NCI-H2107 treated with DMSO at 0.1 percent for 48 hours (cell line): Measurements from ENCODE around the gene SERPING1.

Experiments
- DNase-seq: peaks from one replicate; lab custom pipeline; 2025; ENCODE audit not compliant: unreplicated experiment; lab: John Stamatoyannopoulos, UW

SERPING1 gene

GRCh38 chr11:57597916-57598830 is 688 bp downstream of the SERPING1 start:
- no peak for DNase-seq

- DNase-seq: no peak
Measured at GRCh38 chr11:57598831-57599155, 1.3 kb downstream of the SERPING1 start.

- DNase-seq: no peak
Measured at GRCh38 chr11:57599381-57599780, 1.9 kb downstream of the SERPING1 start.

GRCh38 chr11:57601297-57601696 is 3.8 kb downstream of the SERPING1 start:
- no peak for DNase-seq

DNA sequence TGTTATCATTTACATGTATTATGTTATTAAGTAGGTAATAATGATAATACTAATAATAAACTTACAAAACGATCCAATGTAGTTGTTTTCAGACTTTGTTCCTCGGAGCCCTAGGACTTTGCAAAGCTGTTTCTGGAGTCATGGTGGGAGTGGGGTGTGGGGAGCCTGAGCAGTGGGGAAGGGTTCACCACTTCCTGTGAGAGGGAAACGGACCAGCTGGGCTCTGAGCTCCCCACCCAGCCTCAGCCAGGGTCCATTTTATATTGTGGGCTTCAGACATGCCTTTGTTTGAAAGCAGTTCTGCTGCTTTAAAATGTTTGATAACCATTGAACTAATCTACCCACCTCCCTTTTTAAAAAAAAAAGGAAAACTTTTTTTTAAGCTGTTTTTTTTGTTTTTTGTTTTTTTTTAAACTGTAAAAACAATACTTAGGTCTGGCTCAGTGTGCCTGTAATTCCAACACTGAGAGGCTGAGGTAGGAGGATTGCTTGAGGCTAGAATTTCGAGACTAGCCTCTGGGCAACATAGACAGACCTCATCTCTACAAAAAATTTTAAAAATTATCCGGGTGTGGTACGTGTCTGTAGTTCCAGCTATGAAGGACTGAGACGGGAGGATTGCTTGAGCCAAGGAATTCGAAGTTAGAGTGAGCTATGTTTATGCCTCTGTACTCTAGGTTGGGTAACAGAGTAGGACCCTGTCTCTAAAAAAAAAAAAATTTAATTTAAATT is 7.0 kb downstream of the SERPING1 start:
- no peak for DNase-seq

DNA sequence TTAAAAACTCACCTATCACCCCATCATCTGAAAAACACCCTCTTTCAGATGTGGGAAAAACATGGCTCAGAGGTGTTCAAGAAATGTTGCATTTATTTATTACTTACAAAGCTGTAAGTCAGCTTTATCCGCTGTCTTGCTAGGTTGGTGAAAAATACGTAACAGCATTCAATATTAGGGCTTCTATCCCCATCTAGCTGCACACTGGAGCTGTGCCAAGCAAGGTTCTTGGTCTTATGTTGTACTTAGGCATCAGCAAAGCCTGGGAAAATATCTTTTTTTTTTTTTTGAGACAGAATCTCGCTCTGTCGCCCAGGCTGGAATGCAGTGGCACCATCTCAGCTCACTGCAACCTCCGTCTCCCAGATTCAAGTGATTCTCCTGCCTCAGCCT is 7.5 kb downstream of the SERPING1 start:
- DNase-seq: no peak

- DNase-seq: no peak
Measured at GRCh38 chr11:57610170-57610569, 12.7 kb downstream of the SERPING1 start.

DNA sequence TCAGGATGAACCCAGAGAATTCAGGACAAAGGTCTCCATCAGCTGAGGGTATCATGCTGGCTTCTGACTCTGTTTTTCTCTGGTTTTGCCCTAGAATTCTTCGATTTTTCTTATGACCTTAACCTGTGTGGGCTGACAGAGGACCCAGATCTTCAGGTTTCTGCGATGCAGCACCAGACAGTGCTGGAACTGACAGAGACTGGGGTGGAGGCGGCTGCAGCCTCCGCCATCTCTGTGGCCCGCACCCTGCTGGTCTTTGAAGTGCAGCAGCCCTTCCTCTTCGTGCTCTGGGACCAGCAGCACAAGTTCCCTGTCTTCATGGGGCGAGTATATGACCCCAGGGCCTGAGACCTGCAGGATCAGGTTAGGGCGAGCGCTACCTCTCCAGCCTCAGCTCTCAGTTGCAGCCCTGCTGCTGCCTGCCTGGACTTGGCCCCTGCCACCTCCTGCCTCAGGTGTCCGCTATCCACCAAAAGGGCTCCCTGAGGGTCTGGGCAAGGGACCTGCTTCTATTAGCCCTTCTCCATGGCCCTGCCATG is 16.8 kb downstream of the SERPING1 start:
- no peak for DNase-seq

DNA sequence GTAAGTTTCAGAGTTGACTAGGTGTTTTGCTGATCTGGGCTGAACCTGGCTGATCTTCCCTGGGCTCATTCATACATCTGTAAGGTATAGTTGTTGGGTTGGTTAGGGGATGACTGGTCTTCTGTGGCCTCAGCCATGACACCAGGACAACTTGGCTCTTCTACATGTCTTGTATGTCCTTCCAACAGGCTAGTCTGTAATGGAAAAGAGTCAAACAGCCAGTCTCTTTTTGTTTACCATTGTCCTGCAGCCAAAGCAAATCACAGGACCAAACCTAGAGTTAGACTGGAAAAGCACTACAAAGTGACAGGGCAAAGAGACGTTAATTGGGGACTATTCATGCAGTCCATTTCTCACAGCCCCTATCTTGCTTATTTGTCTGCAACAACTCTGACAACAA is 17.8 kb downstream of the SERPING1 start:
- DNase-seq: no peak

GRCh38 chr11:57616595-57616994 is 19.1 kb downstream of the SERPING1 start:
- DNase-seq: no peak

GRCh38 chr11:57618438-57618837 is 21.0 kb downstream of the SERPING1 start:
- DNase-seq: no peak

GRCh38 chr11:57619331-57619730 is 21.8 kb downstream of the SERPING1 start:
- DNase-seq: no peak

GRCh38 chr11:57620467-57620866 is 23.0 kb downstream of the SERPING1 start:
- no peak for DNase-seq

DNA sequence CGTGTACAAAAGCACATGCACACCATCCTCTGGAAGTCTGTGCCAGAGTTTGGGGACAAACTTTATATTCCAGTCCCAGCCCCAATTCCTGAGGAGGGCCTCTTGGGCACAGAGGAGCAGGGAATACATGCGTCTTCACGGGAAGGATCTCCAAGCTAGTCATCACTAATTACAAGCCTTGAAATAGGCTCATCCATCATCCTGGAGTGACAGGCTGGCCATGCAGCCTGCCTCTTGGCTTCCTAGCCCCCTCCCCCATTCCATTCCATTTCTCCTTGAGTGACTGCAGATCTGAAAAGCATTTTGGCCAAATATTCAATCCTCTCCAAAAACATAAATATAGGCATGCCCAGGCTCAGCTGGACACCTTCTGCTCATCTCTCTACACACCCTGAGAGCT is 24.8 kb downstream of the SERPING1 start:
- DNase-seq: no peak

DNA sequence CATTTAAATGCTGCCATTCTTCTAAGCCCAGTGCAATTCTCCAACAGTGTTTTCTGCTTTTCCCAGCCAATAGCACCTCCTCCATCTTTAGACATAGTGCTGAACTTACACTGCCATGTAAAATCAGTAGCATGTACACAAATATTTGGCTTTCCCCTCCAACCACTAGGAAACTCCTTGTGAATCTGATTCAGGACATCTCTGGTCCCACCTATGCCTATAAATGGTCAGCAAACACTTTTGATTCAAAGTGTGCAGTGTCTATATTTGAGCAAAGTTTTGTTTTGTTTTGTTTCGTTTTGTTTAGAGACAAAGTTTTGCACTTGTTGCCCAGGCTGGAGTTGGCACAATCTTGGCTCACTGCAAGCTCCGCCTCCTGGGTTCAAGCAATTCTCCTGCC is 27.4 kb downstream of the SERPING1 start:
- no peak for DNase-seq

DNA sequence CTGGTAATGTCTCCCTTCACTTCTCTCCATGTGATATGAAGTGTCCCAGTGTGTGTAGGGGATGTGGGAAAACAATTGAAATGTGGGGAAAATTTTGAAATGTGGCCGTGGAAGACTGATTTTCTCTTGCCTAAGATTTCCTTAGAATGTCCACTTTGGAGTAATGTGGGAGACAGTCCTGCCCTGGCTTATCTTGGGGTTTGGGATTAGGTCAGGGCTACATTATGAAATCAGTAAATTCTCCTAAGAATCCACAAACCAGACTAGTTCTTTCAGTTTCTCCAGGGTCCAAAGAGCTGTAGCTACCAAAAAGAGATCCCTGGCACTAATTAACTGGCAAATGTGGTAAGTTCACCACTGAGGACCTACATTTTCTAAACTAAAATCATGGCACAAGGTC is 29.4 kb downstream of the SERPING1 start:
- no peak for DNase-seq

DNA sequence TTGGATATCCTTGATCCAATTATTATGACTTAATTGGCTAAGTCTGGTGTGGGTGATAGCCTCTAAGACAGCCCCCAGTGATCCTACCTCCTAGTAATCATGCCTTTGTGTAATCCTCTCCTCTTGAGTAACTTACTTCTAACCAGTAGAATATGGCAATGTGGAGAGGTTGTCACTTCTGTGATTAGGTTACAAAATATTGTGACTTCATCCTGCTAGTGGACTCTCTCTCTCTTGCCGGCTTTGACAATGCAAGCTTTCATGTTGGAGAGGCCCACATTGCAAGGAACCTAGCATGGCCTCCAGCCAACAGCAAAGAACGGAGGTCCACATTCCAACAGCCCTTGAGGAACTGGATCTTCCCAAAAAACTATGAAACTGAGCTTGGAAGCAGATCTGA is 32.7 kb downstream of the SERPING1 start:
- DNase-seq: no peak

- no peak for DNase-seq
Measured at GRCh38 chr11:57632116-57632515, 34.6 kb downstream of the SERPING1 start.

DNA sequence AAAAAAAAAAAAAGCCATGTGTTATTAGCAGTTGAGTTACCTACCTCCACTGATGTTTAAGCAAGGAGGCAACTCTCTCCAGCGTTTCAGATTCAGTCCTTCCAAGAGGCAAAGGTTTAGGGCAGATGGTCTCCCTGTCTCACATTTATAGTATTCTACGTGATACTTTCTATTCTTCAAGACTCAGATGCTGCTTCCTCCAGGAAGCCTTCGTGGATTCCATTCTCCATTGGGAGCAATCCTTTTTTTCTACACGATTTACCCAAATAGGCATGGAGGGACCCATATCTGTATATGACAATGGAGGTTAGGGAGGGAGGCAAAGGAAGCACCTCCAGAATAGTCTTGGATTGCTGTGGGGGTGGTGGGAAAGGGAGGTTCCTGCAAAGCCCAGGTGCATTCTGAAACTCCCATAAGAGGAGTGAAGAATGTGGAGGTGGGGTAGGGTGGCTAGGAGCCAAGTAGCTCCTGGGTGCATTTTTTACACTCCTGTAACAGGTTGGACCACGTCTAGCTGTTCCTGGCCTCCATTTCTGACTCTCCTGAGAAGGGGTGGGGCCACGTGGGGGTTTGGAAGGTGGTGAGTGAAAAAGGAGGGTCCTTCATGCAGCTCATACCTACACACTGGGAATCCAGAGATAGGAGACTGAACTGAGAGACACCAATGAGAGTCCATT is 36.0 kb downstream of the SERPING1 start:
- no peak for DNase-seq

DNA sequence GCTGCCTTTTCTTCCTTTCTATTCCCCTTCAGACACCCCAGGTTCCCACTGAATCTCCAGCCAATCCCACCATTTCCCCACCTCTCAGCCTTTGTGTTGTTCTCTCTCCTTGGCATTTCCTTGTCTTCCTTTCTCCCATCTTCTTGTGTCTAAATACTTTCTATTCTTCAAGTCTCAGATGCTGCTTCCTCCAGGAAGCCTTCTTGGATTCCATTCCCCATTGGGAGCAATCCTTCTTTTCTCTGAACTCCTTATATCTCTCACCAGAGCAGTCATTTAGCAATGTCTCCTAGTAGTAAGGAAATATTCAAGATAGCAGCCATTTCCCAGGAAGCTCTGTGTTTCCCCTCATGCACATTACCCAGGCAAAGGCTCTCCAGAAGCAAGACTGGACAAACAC is 36.8 kb downstream of the SERPING1 start:
- no peak for DNase-seq

GRCh38 chr11:57635246-57635645 is 37.8 kb downstream of the SERPING1 start:
- no peak for DNase-seq

DNA sequence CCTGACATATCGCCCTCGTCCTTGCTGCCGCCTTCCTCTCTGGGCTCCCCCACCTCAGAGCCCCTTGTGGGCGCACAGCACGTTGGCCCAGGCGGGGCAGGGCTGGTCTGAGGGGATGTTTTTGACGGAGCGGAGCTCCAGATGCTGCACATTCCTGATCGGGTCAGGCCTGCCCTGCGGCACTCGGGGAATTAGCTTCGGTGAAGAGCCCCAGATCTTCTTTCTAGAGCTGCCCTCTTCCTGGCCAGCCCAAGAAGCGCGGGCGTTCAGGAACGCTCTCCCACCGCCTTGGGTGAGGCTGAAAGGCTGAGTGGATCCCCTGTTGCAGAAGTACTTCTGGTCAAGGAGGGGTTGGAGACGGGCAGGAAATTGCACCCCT is 40.1 kb downstream of the SERPING1 start:
- DNase-seq: no peak
